HuH-7 (cell line): ENCODE measurements around the gene DMRTB1.

Experiments
- DNase-seq: peaks from one replicate; pipeline ENCODE4 v3.0.0; 2011; ENCODE audit warnings: low spot score

Gene DMRTB1

DNA sequence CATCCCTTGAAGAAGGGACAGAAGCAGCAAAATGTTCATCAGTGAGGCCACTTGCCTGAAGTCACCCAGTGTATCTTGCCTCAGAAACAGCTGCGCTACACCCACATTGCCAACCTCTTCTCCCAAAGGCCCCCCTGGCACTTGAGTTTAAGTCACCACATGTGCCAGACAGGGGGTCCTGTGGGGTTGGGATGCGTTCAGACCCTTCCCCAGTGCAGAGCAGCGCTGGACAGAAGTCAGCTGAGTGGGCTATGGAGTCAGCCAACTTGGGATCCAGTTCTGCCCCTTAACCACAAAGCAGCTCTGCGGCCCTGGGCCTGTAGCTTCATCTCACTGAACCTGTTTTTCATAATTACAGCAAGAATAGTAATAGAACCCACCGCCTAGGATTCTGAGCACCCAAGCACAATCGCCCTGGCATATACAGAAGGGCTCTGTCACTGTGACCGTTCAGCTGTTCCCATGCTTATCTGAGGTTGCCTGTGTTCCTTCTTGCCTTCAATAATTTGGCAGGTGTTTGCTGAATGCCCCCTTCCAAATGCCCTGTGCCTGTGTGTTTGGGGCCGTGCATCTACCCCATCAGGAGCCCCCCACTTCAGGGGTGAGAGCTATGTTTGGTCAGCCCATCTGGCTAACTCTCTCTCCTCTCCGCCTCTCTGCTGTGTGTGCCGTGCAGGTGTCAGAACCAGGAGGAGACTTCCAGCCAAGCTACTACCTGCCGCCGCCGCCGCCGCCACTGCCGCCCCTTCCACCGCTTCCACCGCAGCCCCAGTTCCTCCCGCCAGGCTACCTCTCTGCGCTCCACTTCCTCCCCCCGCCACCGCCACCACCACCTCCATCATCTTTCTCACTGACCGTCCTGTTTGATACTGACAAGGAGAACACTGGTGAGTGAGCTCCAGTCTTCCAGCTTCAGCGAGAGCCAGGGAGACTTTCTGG is 5.0 kb downstream of the DMRTB1 start:
- DNase-seq = no peak

GRCh38 chr1:53465023-53465957 is 6.1 kb downstream of the DMRTB1 start:
- DNase-seq = no peak

DNA sequence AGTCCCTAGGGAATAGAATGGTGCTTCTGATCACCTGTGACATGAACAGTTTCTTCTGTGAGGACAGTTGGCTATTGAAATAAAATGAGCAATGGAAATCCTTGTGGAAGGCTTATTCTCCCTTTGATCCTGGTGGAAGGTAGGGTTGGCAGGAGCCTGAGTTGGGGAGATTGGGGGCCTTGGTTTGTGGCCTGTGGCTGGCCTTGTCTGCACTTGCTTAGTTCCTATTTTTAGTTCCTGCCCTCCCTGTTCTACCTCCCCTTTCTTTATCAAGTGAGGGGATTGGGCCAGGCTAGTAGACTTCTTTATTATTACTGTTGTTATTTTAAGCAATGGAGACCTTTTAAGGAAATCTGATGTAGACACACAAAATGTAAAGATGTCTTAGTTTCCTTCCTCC is 8.2 kb downstream of the DMRTB1 start:
- DNase-seq = no peak

- no peak for DNase-seq
These were observed 9.2 kb downstream of the DMRTB1 start for GRCh38 chr1:53468374-53468773.

DNA sequence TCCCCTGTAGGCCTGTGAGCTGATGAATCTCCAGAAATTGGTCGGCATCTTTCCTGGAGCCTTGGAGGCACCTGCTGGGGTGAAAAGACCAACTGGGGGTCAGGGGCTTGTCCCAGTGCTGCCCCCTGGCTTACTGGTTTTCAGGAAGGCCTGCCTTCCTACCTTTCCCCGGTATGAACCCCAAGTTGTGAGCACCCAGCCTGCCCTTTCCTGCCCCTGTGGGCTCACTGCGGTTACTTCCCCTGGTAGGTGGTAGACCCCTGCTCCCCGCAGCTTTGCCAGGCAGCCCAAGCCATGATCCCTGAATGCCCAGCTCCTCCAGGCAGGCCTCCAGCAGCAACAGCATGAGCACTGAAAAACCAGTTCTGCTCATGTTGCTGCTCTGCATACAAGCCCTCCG is 10.2 kb downstream of the DMRTB1 start:
- no peak for DNase-seq

GRCh38 chr1:53470155-53470554 is 11.0 kb downstream of the DMRTB1 start:
- peak; percentile 96 for DNase-seq

DNA sequence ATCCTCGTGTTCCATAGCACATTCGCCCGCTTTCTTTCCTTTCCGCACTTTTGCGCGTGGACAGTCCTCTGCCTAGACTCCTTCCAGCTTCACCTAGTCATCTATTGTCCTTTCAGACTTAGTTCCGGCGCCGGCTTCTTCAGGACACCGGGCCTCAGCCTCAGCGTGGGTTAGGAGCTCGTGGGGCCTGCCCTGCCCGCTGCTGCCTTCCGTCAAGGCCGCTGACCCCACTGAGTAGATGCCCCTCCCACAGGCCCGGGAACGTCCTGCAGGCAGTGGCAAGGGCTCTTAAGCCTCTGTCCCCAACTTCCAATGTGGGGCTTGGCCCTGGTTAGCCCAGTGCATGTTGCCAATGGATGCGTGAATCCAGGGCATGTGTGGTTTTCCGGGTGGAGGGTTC is 11.4 kb downstream of the DMRTB1 start:
- no peak for DNase-seq

- no peak for DNase-seq
These were observed 11.8 kb downstream of the DMRTB1 start for GRCh38 chr1:53471000-53471399.

DNA sequence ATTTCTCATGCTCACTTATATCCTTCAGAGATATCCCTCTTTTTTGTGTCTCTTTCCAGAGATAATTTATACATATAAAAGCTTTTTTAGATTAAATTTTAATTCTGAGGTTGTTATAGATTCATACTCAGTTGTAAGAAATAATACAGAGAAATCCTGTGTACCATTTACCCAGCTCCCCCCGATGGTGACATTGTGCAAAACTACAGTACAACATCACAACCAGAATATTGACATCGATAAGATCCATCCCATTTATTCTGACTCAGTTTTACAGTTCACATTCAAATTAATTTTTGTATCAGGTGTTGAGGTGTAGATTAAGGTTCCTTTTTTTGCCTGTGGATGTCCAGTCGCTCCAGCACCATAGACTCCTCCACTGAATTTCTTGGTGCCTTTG is 14.3 kb downstream of the DMRTB1 start:
- no peak for DNase-seq

DNA sequence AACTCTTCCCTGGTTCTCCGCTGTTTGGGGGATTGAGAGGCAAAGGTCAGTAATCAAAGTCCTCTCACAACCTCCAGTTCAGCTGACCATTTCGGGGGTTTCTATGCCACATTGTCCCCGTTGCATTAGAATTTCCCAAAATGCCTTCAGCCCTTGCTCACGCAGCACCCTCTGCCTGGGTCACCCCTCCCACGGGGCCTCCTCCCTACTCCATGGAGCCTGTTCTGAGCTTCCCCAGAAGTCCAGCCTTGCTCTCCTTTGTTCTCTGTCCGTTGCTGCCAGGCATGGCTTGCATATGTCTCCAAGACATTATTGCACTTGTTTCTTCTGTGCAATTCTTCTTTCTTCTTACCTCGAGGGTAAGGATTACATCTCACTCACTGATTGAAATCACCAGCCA is 16.5 kb downstream of the DMRTB1 start:
- no peak for DNase-seq

GRCh38 chr1:53476579-53476978 is 17.4 kb downstream of the DMRTB1 start:
- DNase-seq = no peak

- no peak for DNase-seq
These were observed 18.7 kb downstream of the DMRTB1 start for GRCh38 chr1:53477651-53478501.

GRCh38 chr1:53478502-53478818 is 19.3 kb downstream of the DMRTB1 start:
- DNase-seq = no peak

- DNase-seq = no peak
These were observed 21.5 kb downstream of the DMRTB1 start for GRCh38 chr1:53480678-53481077.

GRCh38 chr1:53481456-53481855 is 22.3 kb downstream of the DMRTB1 start:
- DNase-seq = no peak

DNA sequence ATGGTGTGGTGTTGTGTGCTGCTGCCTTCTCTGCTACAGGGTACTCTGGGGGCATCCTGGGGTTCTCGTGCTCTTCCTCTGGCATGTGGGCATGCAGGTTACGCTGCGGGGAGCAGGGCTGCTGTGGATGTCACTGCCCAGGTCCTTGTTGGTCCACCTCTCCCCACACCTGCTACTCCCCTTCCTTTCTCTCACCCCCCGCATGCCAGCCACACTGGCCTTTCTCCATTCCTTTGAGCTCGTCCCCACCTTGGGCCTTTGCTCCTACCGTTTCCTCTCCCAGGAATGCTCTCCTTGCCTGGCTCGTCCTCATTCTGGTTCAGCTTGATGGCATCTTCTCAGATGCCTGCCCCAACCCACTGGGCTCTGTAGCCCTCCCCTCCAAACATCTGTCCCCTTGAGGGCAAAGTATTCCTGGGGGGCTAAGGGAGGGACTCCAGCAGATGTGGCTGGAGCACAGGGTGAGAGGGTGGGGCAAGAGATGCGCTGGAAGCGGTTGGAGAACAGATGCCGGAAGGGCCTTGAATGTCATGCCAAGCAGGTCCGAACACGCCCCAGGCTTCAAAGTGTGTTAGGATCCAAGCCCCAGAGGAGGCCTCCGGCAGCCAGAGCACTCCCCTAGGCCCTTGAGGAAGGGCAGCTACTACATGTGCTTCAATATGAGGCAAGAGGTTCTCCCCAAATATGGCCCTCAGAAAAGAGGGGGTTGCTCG is 23.4 kb downstream of the DMRTB1 start:
- DNase-seq = no peak

GRCh38 chr1:53483170-53483569 is 24.0 kb downstream of the DMRTB1 start:
- no peak for DNase-seq

GRCh38 chr1:53483656-53484055 is 24.5 kb downstream of the DMRTB1 start:
- no peak for DNase-seq

- no peak for DNase-seq
These were observed 25.7 kb downstream of the DMRTB1 start for GRCh38 chr1:53484705-53485477.
